Uterus (tissue), 2 donors: ENCODE measurements around the gene PLS1.

ENCODE experiments used
- CTCF ChIP-seq, 4 experiments: fragments of 200-600 bp in 2 of 4; fragments of 450-650 bp in 2 of 4; sonication (generic) in 2 of 4; IDR thresholded peaks; one replicate each; pipeline ENCODE4 v1.5.1; 2016 to 2019; ENCODE audit warnings: antibody characterized with exemption in 4 of 4, mild to moderate bottlenecking in 2 of 4, moderate library complexity in 1 of 4
- POLR2A ChIP-seq, 2 donors: fragments of 450-650 bp; IDR thresholded peaks; one replicate each; pipeline ENCODE4 v1.6.1; 2016; ENCODE audit warnings: antibody characterized with exemption in 2 of 2, mild to moderate bottlenecking in 1 of 2, moderate library complexity in 1 of 2

DNA sequence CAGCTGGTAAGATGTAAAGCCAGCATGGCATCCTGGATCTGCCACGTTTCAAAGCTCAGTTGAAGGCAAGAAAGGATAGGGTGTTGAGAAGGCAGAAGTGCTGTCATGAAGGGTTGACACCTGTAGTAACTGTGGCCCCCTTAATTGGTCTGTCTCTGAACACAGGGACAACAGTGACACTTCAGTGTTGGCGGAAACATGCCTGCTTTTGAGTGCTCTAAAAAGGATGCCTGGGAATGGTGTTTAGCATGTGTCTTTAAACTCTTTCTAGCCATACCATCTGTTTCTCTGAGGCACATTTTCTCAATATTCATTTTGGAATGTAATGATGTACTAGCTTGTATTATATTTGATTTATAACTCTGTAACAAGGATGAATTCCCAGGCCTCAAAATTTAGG, 42.1 kb downstream of the PLS1 start:
- TF ChIP-seq CTCF (IDR thresholded peaks at IDR 0.05), result no peak
- no peak for TF ChIP-seq POLR2A (IDR thresholded peaks at IDR 0.05)
